Right cardiac atrium (tissue), 5 donors: ENCODE results near the gene CMTM8. TPM values are rescaled to one million over a fixed set of nuclear protein-coding genes. Genes with fewer than 3 reads are reported as not detected.

ENCODE experiments used
- ATAC-seq, 2 donors: fragments of 200-7000 bp; cut with Tn5 transposase; one replicate each; pipeline versions ENCODE4 v1.8.0 to v1.9.1; 2020; ENCODE audit warnings: moderate library complexity in 2 of 2, mild to moderate bottlenecking in 1 of 2
- DNase-seq, 3 donors: peaks; one replicate each; pipeline ENCODE4 v3.0.0-alpha.2; 2020
- H3K27ac ChIP-seq: one replicate; pipeline ENCODE4 v1.5.1; 2013; ENCODE audit warnings: mild to moderate bottlenecking, low read length, control low read depth, moderate library complexity
- H3K27me3 ChIP-seq: one replicate; pipeline ENCODE4 v1.6.1; 2013; ENCODE audit not compliant: control insufficient read depth, insufficient read depth
- H3K4me1 ChIP-seq: one replicate; pipeline ENCODE4 v1.6.1; 2013; ENCODE audit warnings: low read length; ENCODE audit not compliant: control insufficient read depth, insufficient read depth
- H3K4me3 ChIP-seq: one replicate; pipeline ENCODE4 v1.5.1; 2013; ENCODE audit warnings: low read length, control low read depth
- H3K9me3 ChIP-seq: one replicate; pipeline ENCODE4 v1.6.1; 2013; ENCODE audit warnings: low read length; ENCODE audit not compliant: control insufficient read depth
- WGBS: extraction: QIAGEN DNeasy Blood & Tissue Kit; methylation state at CpG from one replicate; pipeline ENCODE4 v1.1.7; 2013; 5-methylcytosine and 5-hydroxymethylcytosine counted together
- intact Hi-C, 4 donors: fragments of 100-400 bp; cut with DNase I; formaldehyde crosslinking; loops; one replicate each; pipeline versions ENCODE4 v1.11.0 to v1.14.0; 2022 to 2023
- polyA plus RNA-seq: library from polyadenylated mRNA; stranded (reverse); fragments of 200-250 nt; gene quantifications from one replicate; pipeline ENCODE4 v1.2.3, GENCODE V29; 2013
- total RNA-seq, 4 donors: library from RNA; stranded (reverse); fragmentation: NEBNext Ultra II Directional; extraction: Animal tissue kit (Norgen Biotek cat#: 25700); gene quantifications; one replicate each; pipeline ENCODE4 v1.2.1, GENCODE V29; 2021
- donor health status: healthy with polysubstance abuse.
- donor health status: DM: no; HTN: yes; CAD: no.
- donor health status: DM: no; HTN: no; CAD: no.
- donor health status: DM: no; HTN: yes; CAD: no; lungs with severe emphysema.
- donor health status: DM: yes; HTN: yes; CAD: no.

Gene CMTM8
- total and polyA plus RNA-seq, 5 donors, result 4.6 to 7.1 (median 5.5) TPM

- WGBS, result 73% methylated on average over 4 of the region's 4 CpGs
- Histone ChIP-seq H3K9me3 (no peaks in the 10 kb centered on the region), H3K4me1 (peaks cover 3% of the 10 kb centered on the region), H3K4me3 (no peak overlapping the region), H3K27ac (no peak overlapping the region), H3K27me3 (no peaks in the 10 kb centered on the region)
- intact Hi-C loops, result no loop called here
- DNase-seq (no peak), ATAC-seq (no peak)
Measured at GRCh38 chr3:32276279-32276841, 37.9 kb downstream of the CMTM8 start.

- DNase-seq, result no peak
- intact Hi-C loops, result no loop called here
- WGBS, result 44% methylated on average over 2 of the region's 2 CpGs
- Histone ChIP-seq H3K4me1 (peaks cover 6% of the 10 kb centered on the region), H3K27me3 (no peaks in the 10 kb centered on the region), H3K9me3 (no peaks in the 10 kb centered on the region), H3K4me3 (no peak overlapping the region), H3K27ac (no peak overlapping the region)
- no peak for ATAC-seq
Measured at GRCh38 chr3:32278714-32279113, 40.2 kb downstream of the CMTM8 start.

- ATAC-seq (no peak), DNase-seq (no peak)
- 79% methylated on average over 6 of the region's 6 CpGs for WGBS
- intact Hi-C loops, result loop anchor here in 1 of 4 donors (5.0 kb wide), 1 partner anchor 43 kb away; the partner anchor contains the start of gene CMTM8
- H3K27ac ChIP-seq, result no peak overlapping the region
- no peaks in the 10 kb centered on the region for H3K9me3 ChIP-seq
- no peak overlapping the region for H3K4me3 ChIP-seq
- H3K4me1 ChIP-seq, result peaks cover 6% of the 10 kb centered on the region
- H3K27me3 ChIP-seq, result no peaks in the 10 kb centered on the region
Measured at GRCh38 chr3:32280262-32280910, 41.9 kb downstream of the CMTM8 start.

- Histone ChIP-seq H3K27me3 (no peaks in the 10 kb centered on the region), H3K27ac (no peak overlapping the region), H3K9me3 (no peaks in the 10 kb centered on the region), H3K4me3 (no peak overlapping the region), H3K4me1 (peaks cover 2% of the 10 kb centered on the region)
- intact Hi-C loops, result loop anchor here in 1 of 4 donors (5.0 kb wide), 1 partner anchor 44 kb away; the partner anchor contains the start of gene CMTM8
- DNase-seq, result no peak
- no peak for ATAC-seq
- 75% methylated on average over 2 of the region's 2 CpGs for WGBS
Measured at GRCh38 chr3:32281570-32282106, 43.2 kb downstream of the CMTM8 start.

- intact Hi-C loops, result loop anchor here in 1 of 4 donors (5.0 kb wide), 1 partner anchor 45 kb away; the partner anchor contains the start of gene CMTM8
- WGBS, result 79% methylated on average over 4 of the region's 4 CpGs
- Histone ChIP-seq H3K4me3 (no peak overlapping the region), H3K27me3 (no peaks in the 10 kb centered on the region), H3K9me3 (no peaks in the 10 kb centered on the region), H3K27ac (no peak overlapping the region), H3K4me1 (peaks cover 2% of the 10 kb centered on the region)
- ATAC-seq, result no peak
- no peak for DNase-seq
Measured at GRCh38 chr3:32282578-32283154, 44.2 kb downstream of the CMTM8 start.

GRCh38 chr3:32283304-32283703 lies 44.8 kb downstream of the CMTM8 start:
- peaks cover 2% of the 10 kb centered on the region for H3K4me1 ChIP-seq
- 46% methylated on average over 14 of the region's 14 CpGs for whole genome bisulfite sequencing
- H3K9me3 ChIP-seq, result no peaks in the 10 kb centered on the region
- H3K4me3 ChIP-seq, result no peak overlapping the region
- H3K27ac ChIP-seq, result peak overlapping the region; percentile 39
- H3K27me3 ChIP-seq, result no peaks in the 10 kb centered on the region
- peak; percentile 74 for ATAC-seq
- intact Hi-C loops, result loop anchor here in 1 of 4 donors (5.0 kb wide), 1 partner anchor 46 kb away; the partner anchor contains the start of gene CMTM8
- peak; percentile 64 to 81 (median 78) for DNase-seq

GRCh38 chr3:32284443-32285212 lies 46.1 kb downstream of the CMTM8 start:
- no peaks in the 10 kb centered on the region for H3K27me3 ChIP-seq
- no peak overlapping the region for H3K4me3 ChIP-seq
- H3K27ac ChIP-seq, result no peak overlapping the region
- no peak for ATAC-seq
- intact Hi-C loops, result loop anchor here in 1 of 4 donors (5.0 kb wide), 1 partner anchor 47 kb away; the partner anchor contains the start of gene CMTM8
- WGBS, result 72% methylated on average over 6 of the region's 6 CpGs
- H3K9me3 ChIP-seq, result no peaks in the 10 kb centered on the region
- peaks cover 2% of the 10 kb centered on the region for H3K4me1 ChIP-seq
- DNase-seq, result no peak

GRCh38 chr3:32285891-32286290 lies 47.4 kb downstream of the CMTM8 start:
- no peak overlapping the region for H3K27ac ChIP-seq
- ATAC-seq (peak; percentile 56 to 87), DNase-seq (peak in 2 of 3 donors; percentile 19 to 64)
- no peaks in the 10 kb centered on the region for H3K9me3 ChIP-seq
- no peak overlapping the region for H3K4me3 ChIP-seq
- H3K4me1 ChIP-seq, result peaks cover 2% of the 10 kb centered on the region
- intact Hi-C loops, result no loop called here
- 50% methylated on average over 8 of the region's 8 CpGs for WGBS
- no peaks in the 10 kb centered on the region for H3K27me3 ChIP-seq

- no peaks in the 10 kb centered on the region for H3K9me3 ChIP-seq
- WGBS, result 76% methylated on average over 5 of the region's 5 CpGs
- no peak overlapping the region for H3K27ac ChIP-seq
- H3K4me3 ChIP-seq, result no peak overlapping the region
- H3K4me1 ChIP-seq, result no peaks in the 10 kb centered on the region
- DNase-seq, result no peak
- intact Hi-C loops, result no loop called here
- no peak for ATAC-seq
- H3K27me3 ChIP-seq, result no peaks in the 10 kb centered on the region
Measured at GRCh38 chr3:32288819-32289218, 50.3 kb downstream of the CMTM8 start.

GRCh38 chr3:32290619-32291018 lies 52.1 kb downstream of the CMTM8 start:
- Histone ChIP-seq H3K27me3 (no peaks in the 10 kb centered on the region), H3K4me3 (no peak overlapping the region), H3K9me3 (no peaks in the 10 kb centered on the region), H3K4me1 (no peaks in the 10 kb centered on the region), H3K27ac (no peak overlapping the region)
- no peak for ATAC-seq
- DNase-seq, result no peak
- intact Hi-C loops, result loop anchor here in 1 of 4 donors (5.0 kb wide), 1 partner anchor 113 kb away; no protein-coding TSS in a partner anchor
- WGBS, result 65% methylated on average over 3 of the region's 3 CpGs
